ENCODE results near the gene CAP2. TPM values are rescaled to one million over a fixed set of nuclear protein-coding genes. Genes with fewer than 3 reads are reported as not detected.

The CAP2 gene
- total and polyA plus RNA-seq, 3 donors from 2014 or later: 1.6 to 5.2 (median 2.9) TPM

- Histone ChIP-seq H3K27ac (no peak overlapping the region), H3K4me3 (no peak overlapping the region), H3K4me1 (no peaks in the 10 kb centered on the region), H3K9me3 (no peaks in the 10 kb centered on the region), H3K27me3 (no peaks in the 10 kb centered on the region), H3K36me3 (ENCODE audit: low read depth, missing control alignments) (no peaks in the 10 kb centered on the region)
- 64 to 84% methylated on average over 4 of the region's 4 CpGs for WGBS, 2 donors
- TF ChIP-seq CTCF (IDR thresholded peaks at IDR 0.05): no peak
- intact Hi-C loops (cut with DNase I; ENCODE audit: low total_unique reads): no loop called here
- no peak for DNase-seq
Observed at GRCh38 chr6:17442196-17442595, 48.8 kb downstream of the CAP2 start.

- Histone ChIP-seq H3K27me3 (no peaks in the 10 kb centered on the region), H3K4me1 (no peaks in the 10 kb centered on the region), H3K4me3 (no peak overlapping the region), H3K36me3 (ENCODE audit: low read depth, missing control alignments) (no peaks in the 10 kb centered on the region), H3K9me3 (no peaks in the 10 kb centered on the region), H3K27ac (no peak overlapping the region)
- 79 to 82% methylated on average over 2 of the region's 2 CpGs for WGBS, 2 donors
- DNase-seq: no peak
- TF ChIP-seq POLR2A (IDR thresholded peaks at IDR 0.05) (no peak), CTCF (IDR thresholded peaks at IDR 0.05) (no peak)
- intact Hi-C loops (cut with DNase I; ENCODE audit: low total_unique reads): no loop called here
Observed at GRCh38 chr6:17446713-17447112, 53.3 kb downstream of the CAP2 start.

GRCh38 chr6:17448165-17448564 lies 54.8 kb downstream of the CAP2 start:
- Histone ChIP-seq H3K4me3 (no peak overlapping the region), H3K9me3 (no peaks in the 10 kb centered on the region), H3K27me3 (no peaks in the 10 kb centered on the region), H3K27ac (no peak overlapping the region), H3K4me1 (no peaks in the 10 kb centered on the region), H3K36me3 (ENCODE audit: low read depth, missing control alignments) (no peaks in the 10 kb centered on the region)
- WGBS, 2 donors: 88 to 100% methylated on average over 1 of the region's 1 CpG
- TF ChIP-seq CTCF (IDR thresholded peaks at IDR 0.05): no peak
- no peak for TF ChIP-seq POLR2A (IDR thresholded peaks at IDR 0.05)
- intact Hi-C loops (cut with DNase I; ENCODE audit: low total_unique reads): no loop called here
- DNase-seq: no peak

GRCh38 chr6:17450397-17450796 lies 57.0 kb downstream of the CAP2 start:
- intact Hi-C loops (cut with DNase I; ENCODE audit: low total_unique reads): no loop called here
- Histone ChIP-seq H3K27me3 (no peaks in the 10 kb centered on the region), H3K4me1 (no peaks in the 10 kb centered on the region), H3K9me3 (no peaks in the 10 kb centered on the region), H3K4me3 (no peak overlapping the region), H3K27ac (no peak overlapping the region), H3K36me3 (ENCODE audit: low read depth, missing control alignments) (no peaks in the 10 kb centered on the region)
- TF ChIP-seq POLR2A (IDR thresholded peaks at IDR 0.05): no peak
- no peak for TF ChIP-seq CTCF (IDR thresholded peaks at IDR 0.05)
- 83 to 90% methylated on average over 1 of the region's 1 CpG for WGBS, 2 donors
- no peak for DNase-seq

GRCh38 chr6:17450832-17451231 lies 57.4 kb downstream of the CAP2 start:
- DNase-seq: no peak
- no peaks in the 10 kb centered on the region for H3K27me3 ChIP-seq
- TF ChIP-seq CTCF (IDR thresholded peaks at IDR 0.05): no peak
- no peak for TF ChIP-seq POLR2A (IDR thresholded peaks at IDR 0.05)
- H3K9me3 ChIP-seq: no peaks in the 10 kb centered on the region
- no peaks in the 10 kb centered on the region for H3K36me3 ChIP-seq (ENCODE audit: low read depth, missing control alignments)
- H3K27ac ChIP-seq: no peak overlapping the region
- no peaks in the 10 kb centered on the region for H3K4me1 ChIP-seq
- H3K4me3 ChIP-seq: no peak overlapping the region
- intact Hi-C loops (cut with DNase I; ENCODE audit: low total_unique reads): no loop called here
- 39 to 48% methylated on average over 5 of the region's 5 CpGs for WGBS, 2 donors

All from testis (tissue), 3 donors.